SK-N-SH treated with all-trans-retinoic acid at 6 μM for 48 hours (cell line): ENCODE data around the gene ITPRID2.

Experiments
- ATAC-seq: fragments of 200-7000 bp; cut with Tn5 transposase; 3 replicates; pipeline ENCODE4 v1.9.1; 2020; ENCODE audit warnings: mild to moderate bottlenecking, moderate library complexity
- BACH2 ChIP-seq: fragments of 250-450 bp; sonication (Bioruptor Pico); IDR thresholded peaks from 2 replicates; pipeline ENCODE4 v1.9.0; 2021; ENCODE audit warnings: mild to moderate bottlenecking, borderline replicate concordance
- CREB5 ChIP-seq: fragments of 250-450 bp; sonication (Bioruptor Pico); IDR thresholded peaks from 2 replicates; pipeline ENCODE4 v1.5.1; 2020; ENCODE audit warnings: low read depth, mild to moderate bottlenecking, moderate library complexity
- CSDC2 ChIP-seq: fragments of 250-450 bp; sonication (Bioruptor Pico); IDR thresholded peaks from 2 replicates; pipeline ENCODE4 v1.5.0; 2020; ENCODE audit warnings: mild to moderate bottlenecking, moderate library complexity
- CSRNP3 ChIP-seq: fragments of 250-450 bp; sonication (Bioruptor Pico); IDR thresholded peaks from 2 replicates; pipeline ENCODE4 v1.5.1; 2021; ENCODE audit warnings: mild to moderate bottlenecking, moderate library complexity
- GLIS3 ChIP-seq: fragments of 250-450 bp; sonication (Bioruptor Pico); IDR thresholded peaks from 2 replicates; pipeline ENCODE4 v1.5.0; 2020; ENCODE audit warnings: mild to moderate bottlenecking, moderate library complexity
- ISL1 ChIP-seq: fragments of 250-450 bp; sonication (Bioruptor Pico); IDR thresholded peaks from 2 replicates; pipeline ENCODE4 v2.1.2; 2022; ENCODE audit warnings: mild to moderate bottlenecking, moderate library complexity
- OSR1 ChIP-seq: fragments of 250-450 bp; sonication (Bioruptor Pico); IDR thresholded peaks from 2 replicates; pipeline ENCODE4 v1.8.0; 2022; ENCODE audit warnings: moderate library complexity, mild to moderate bottlenecking, inconsistent platforms
- PPARA ChIP-seq: fragments of 250-450 bp; sonication (Bioruptor Pico); IDR thresholded peaks from 2 replicates; pipeline ENCODE4 v1.5.0; 2020; ENCODE audit warnings: mild to moderate bottlenecking, borderline replicate concordance
- RARB ChIP-seq: fragments of 250-450 bp; sonication (Bioruptor Pico); IDR thresholded peaks from 2 replicates; pipeline ENCODE4 v1.8.0; 2021; ENCODE audit warnings: mild to moderate bottlenecking, moderate library complexity
- SNAI2 ChIP-seq: fragments of 250-450 bp; sonication (Bioruptor Pico); IDR thresholded peaks from 2 replicates; pipeline ENCODE4 v1.5.0; 2020; ENCODE audit warnings: mild to moderate bottlenecking, moderate library complexity
- TCF4 ChIP-seq: fragments of 250-450 bp; sonication (Bioruptor Pico); IDR thresholded peaks from 2 replicates; pipeline ENCODE4 v1.8.0; 2021; ENCODE audit warnings: mild to moderate bottlenecking, moderate library complexity, borderline replicate concordance
- TOX ChIP-seq: fragments of 250-450 bp; sonication (Bioruptor Pico); IDR thresholded peaks from 2 replicates; pipeline ENCODE4 v1.8.0; 2021; ENCODE audit warnings: mild to moderate bottlenecking, moderate library complexity, borderline replicate concordance
- ZNF70 ChIP-seq: fragments of 450-650 bp; formaldehyde crosslinking; IDR thresholded peaks from 2 replicates; pipeline ENCODE4 v1.5.0; 2020; ENCODE audit warnings: mild to moderate bottlenecking, moderate library complexity
- TF ChIP-seq, protein P1 (sequence below): fragments of 250-450 bp; sonication (Bioruptor Pico); IDR thresholded peaks from 2 replicates; pipeline ENCODE4 v1.8.0; 2021; ENCODE audit warnings: low read depth, mild to moderate bottlenecking, moderate library complexity, borderline replicate concordance
- TF ChIP-seq, protein P2 (sequence below): fragments of 250-450 bp; sonication (Bioruptor Pico); IDR thresholded peaks from 2 replicates; pipeline ENCODE4 v1.8.0; 2020; ENCODE audit warnings: mild to moderate bottlenecking, moderate library complexity, borderline replicate concordance

The ITPRID2 gene

DNA sequence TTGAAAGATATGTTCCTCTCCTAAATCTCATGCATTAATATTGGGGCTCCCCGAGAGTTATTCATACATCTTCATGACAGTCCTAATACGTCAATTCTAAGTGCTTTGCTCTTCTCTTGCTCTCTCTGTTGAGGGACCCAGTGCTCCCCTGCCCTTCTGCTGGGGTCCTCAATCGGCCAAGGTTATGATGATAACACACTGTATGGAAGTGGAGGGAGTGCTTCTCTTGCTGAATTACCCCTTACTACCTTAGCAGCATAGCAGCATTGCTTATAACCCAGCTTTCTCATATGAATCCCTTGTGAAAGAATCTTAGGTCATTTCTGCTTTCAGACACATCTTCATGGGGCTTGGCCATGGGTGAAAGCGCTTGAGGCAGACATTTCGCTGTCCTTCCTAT, 43.2 kb downstream of the ITPRID2 start:
- TF ChIP-seq ZNF70 (CRISPR knock-in tag): no peak
- TF ChIP-seq, protein P1, sequence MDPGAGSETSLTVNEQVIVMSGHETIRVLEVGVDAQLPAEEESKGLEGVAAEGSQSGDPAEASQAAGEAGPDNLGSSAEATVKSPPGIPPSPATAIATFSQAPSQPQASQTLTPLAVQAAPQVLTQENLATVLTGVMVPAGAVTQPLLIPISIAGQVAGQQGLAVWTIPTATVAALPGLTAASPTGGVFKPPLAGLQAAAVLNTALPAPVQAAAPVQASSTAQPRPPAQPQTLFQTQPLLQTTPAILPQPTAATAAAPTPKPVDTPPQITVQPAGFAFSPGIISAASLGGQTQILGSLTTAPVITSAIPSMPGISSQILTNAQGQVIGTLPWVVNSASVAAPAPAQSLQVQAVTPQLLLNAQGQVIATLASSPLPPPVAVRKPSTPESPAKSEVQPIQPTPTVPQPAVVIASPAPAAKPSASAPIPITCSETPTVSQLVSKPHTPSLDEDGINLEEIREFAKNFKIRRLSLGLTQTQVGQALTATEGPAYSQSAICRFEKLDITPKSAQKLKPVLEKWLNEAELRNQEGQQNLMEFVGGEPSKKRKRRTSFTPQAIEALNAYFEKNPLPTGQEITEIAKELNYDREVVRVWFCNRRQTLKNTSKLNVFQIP (CRISPR knock-in tag): no peak
- no peak for TF ChIP-seq BACH2 (CRISPR knock-in tag)
- no peak for TF ChIP-seq SNAI2
- TF ChIP-seq ISL1: no peak
- no peak for TF ChIP-seq CREB5 (CRISPR knock-in tag)
- no peak for TF ChIP-seq TCF4 (CRISPR knock-in tag)
- TF ChIP-seq RARB: no peak
- TF ChIP-seq OSR1 (CRISPR knock-in tag): no peak
- no peak for TF ChIP-seq CSDC2 (CRISPR knock-in tag)
- ATAC-seq: peak; percentile 32; the same call in 2 of the 3 replicates

DNA sequence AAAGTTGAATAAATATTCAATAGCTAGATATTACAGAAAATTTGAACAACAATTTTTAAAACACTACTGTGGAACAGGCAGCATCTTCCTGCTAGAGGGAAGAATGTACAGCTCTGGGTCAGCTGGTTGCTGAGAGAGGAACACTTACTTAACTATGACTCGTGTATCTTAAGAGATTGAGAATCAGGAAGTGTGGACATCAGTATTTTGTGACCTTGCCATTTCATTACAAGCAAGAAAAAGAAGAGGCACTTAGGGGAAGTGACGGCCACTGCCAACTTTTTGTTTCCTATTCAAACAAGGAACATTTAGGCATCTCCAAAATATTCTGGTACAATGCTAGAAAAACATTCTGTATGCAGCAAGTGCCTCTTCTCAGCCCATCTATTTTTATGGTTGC, 45.9 kb downstream of the ITPRID2 start:
- TF ChIP-seq OSR1 (CRISPR knock-in tag): no peak
- TF ChIP-seq BACH2 (CRISPR knock-in tag): no peak
- no peak for ATAC-seq

- ATAC-seq: no peak
Measured at GRCh38 chr2:181943411-181944124, 52.0 kb downstream of the ITPRID2 start.

More at GRCh38 chr2:181943411-181944124, 52.0 kb downstream of the ITPRID2 start:
- TF ChIP-seq ISL1 (no peak), TOX (CRISPR knock-in tag) (no peak), TCF4 (CRISPR knock-in tag) (no peak), SNAI2 (no peak), CSRNP3 (CRISPR knock-in tag) (no peak), RARB (no peak), GLIS3 (CRISPR knock-in tag) (no peak), PPARA (no peak), CREB5 (CRISPR knock-in tag) (no peak)
- TF ChIP-seq, protein P2, sequence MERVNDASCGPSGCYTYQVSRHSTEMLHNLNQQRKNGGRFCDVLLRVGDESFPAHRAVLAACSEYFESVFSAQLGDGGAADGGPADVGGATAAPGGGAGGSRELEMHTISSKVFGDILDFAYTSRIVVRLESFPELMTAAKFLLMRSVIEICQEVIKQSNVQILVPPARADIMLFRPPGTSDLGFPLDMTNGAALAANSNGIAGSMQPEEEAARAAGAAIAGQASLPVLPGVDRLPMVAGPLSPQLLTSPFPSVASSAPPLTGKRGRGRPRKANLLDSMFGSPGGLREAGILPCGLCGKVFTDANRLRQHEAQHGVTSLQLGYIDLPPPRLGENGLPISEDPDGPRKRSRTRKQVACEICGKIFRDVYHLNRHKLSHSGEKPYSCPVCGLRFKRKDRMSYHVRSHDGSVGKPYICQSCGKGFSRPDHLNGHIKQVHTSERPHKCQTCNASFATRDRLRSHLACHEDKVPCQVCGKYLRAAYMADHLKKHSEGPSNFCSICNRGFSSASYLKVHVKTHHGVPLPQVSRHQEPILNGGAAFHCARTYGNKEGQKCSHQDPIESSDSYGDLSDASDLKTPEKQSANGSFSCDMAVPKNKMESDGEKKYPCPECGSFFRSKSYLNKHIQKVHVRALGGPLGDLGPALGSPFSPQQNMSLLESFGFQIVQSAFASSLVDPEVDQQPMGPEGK: no peak
- TF ChIP-seq, all 23 proteins: peak for 0
